ENCODE measurements around the gene ACTA2.

The ACTA2 gene

GRCh38 chr10:88889559-88890337 lies 62.8 kb downstream of the ACTA2 start:
- no peak for DNase-seq

GRCh38 chr10:88888810-88889445 lies 63.6 kb downstream of the ACTA2 start:
- DNase-seq, result no peak

GRCh38 chr10:88886557-88886956 lies 66.0 kb downstream of the ACTA2 start:
- DNase-seq, result no peak

Data from hematopoietic multipotent progenitor cell treated with erythropoietin and hydrocortisone succinate and interleukin-3 and kit ligand, for 6 days (in vitro differentiated cells).